K562 (cell line): ENCODE results near the gene SPPL3. TPM values are rescaled to one million over a fixed set of nuclear protein-coding genes. Genes with fewer than 3 reads are reported as not detected.

Experiments used
- ATAC-seq: fragments of 200-7000 bp; cut with Tn5 transposase; 3 replicates; pipeline ENCODE4 v1.9.1; 2020; ENCODE audit warnings: moderate library complexity
- BruUV-seq: library from RNA; stranded (reverse); fragments of 400-500 nt; replicated peaks from 2 replicates; lab custom pipeline; 2021; lab: Mats Ljungman, UMichigan
- CTCF ChIA-PET: fragments of 300-600 bp; formaldehyde crosslinking; extraction: SDS; loops from one replicate; lab custom pipeline; 2021; ENCODE audit warnings: low intra/inter-chr PET ratio; lab: Yijun Ruan, JAX
- POLR2A ChIA-PET: fragments of 300-600, 350-650 bp; sonication (Branson Sonifier 250); formaldehyde crosslinking; extraction: SDS; loops from one replicate; lab custom pipeline; 2021; ENCODE audit warnings: antibody characterized with exemption, inconsistent platforms; lab: Yijun Ruan, JAX
- DNase-seq, 4 experiments: peaks; one replicate each; pipeline versions ENCODE4 v3.0.0 to v3.0.0-alpha.2; 2011 to 2018; ENCODE audit warnings: low spot score in 3 of 4, mixed read lengths in 3 of 4; ENCODE audit errors: extremely low read depth in 1 of 4
- FAIRE-seq: peaks from 2 replicates; lab custom pipeline; 2011; peaks lifted over from hg19 to GRCh38; lab: Jason Lieb, UNC
- H2AFZ ChIP-seq: 2 replicates; pipeline ENCODE4 v1.6.0; 2011; ENCODE audit warnings: low read depth, low read length, control low read depth, inconsistent platforms
- H3K27ac ChIP-seq: fragments of 200-600 bp; 3 replicates; pipeline ENCODE4 v1.8.0; 2011; ENCODE audit warnings: low read depth, mild to moderate bottlenecking, control low read depth, inconsistent platforms, low read length, moderate library complexity, mixed read lengths; ENCODE audit errors: extremely low read depth
- H3K27me3 ChIP-seq, 2 experiments: fragments of 300-600 bp in 1 of 2; 2 replicates in 1 of 2; 3 replicates in 1 of 2; pipeline versions ENCODE4 v1.6.0 to v1.8.0; 2011; ENCODE audit warnings: inconsistent platforms in 2 of 2, low read length in 2 of 2, mild to moderate bottlenecking in 1 of 2, mixed read lengths in 1 of 2, moderate library complexity in 1 of 2; ENCODE audit not compliant: control insufficient read depth in 2 of 2, insufficient read depth in 2 of 2
- H3K36me3 ChIP-seq: fragments of 300-600 bp; 3 replicates; pipeline ENCODE4 v1.8.0; 2011; ENCODE audit warnings: mild to moderate bottlenecking, low read length, inconsistent platforms; ENCODE audit not compliant: control insufficient read depth, insufficient read depth
- H3K4me1 ChIP-seq, 2 experiments: fragments of 200-600 bp in 1 of 2; replicated peaks in 1 of 2; 2 replicates in 1 of 2; 3 replicates in 1 of 2; pipeline versions ENCODE4 v1.5.1 to v1.8.0; 2011; ENCODE audit warnings: inconsistent platforms in 2 of 2, low read length in 2 of 2, mild to moderate bottlenecking in 1 of 2, mixed read lengths in 1 of 2, moderate library complexity in 1 of 2; ENCODE audit not compliant: control insufficient read depth in 2 of 2, insufficient read depth in 2 of 2
- H3K4me2 ChIP-seq: 2 replicates; pipeline ENCODE4 v1.6.1; 2011; ENCODE audit warnings: low read length, control low read depth, inconsistent platforms, mixed read lengths; ENCODE audit not compliant: insufficient read depth
- H3K4me3 ChIP-seq: fragments of 200-600 bp; sonication (generic), shearing (Covaris generic); 2 replicates; pipeline ENCODE4 v1.5.1; 2016; ENCODE audit warnings: control low read depth, inconsistent platforms
- H3K79me2 ChIP-seq: fragments of 200-600 bp; 3 replicates; pipeline ENCODE4 v1.8.0; 2011; ENCODE audit warnings: low read length, inconsistent platforms; ENCODE audit not compliant: control insufficient read depth, insufficient read depth
- H3K9ac ChIP-seq, 2 experiments: 2 replicates each; pipeline versions ENCODE4 v1.6.0 to v1.6.1; 2011; ENCODE audit warnings: low read depth in 2 of 2, low read length in 2 of 2, control low read depth in 1 of 2, inconsistent platforms in 1 of 2, mild to moderate bottlenecking in 1 of 2, mixed read lengths in 1 of 2; ENCODE audit not compliant: insufficient read depth in 1 of 2
- H3K9me1 ChIP-seq: one replicate; pipeline ENCODE4 v1.6.0; 2011; ENCODE audit warnings: inconsistent platforms, mild to moderate bottlenecking, low read length, moderate library complexity; ENCODE audit not compliant: control insufficient read depth, insufficient read depth
- H3K9me3 ChIP-seq: replicated peaks from 2 replicates; pipeline ENCODE4 v1.5.1; 2011; ENCODE audit warnings: low read depth, low read length, inconsistent platforms; ENCODE audit not compliant: control insufficient read depth, insufficient read depth
- H4K20me1 ChIP-seq: replicated peaks from 2 replicates; pipeline ENCODE4 v1.6.1; 2011; ENCODE audit warnings: low read length, inconsistent platforms, mixed read lengths; ENCODE audit not compliant: control insufficient read depth, insufficient read depth
- LCOR ChIP-seq: sonication (generic); formaldehyde crosslinking; IDR thresholded peaks from 2 replicates; pipeline ENCODE4 v1.8.0; 2022; ENCODE audit warnings: mild to moderate bottlenecking, missing genetic modification reagents
- ZBTB40 ChIP-seq, 2 experiments: fragments of 450-650 bp in 1 of 2; sonication (generic) in 1 of 2; formaldehyde crosslinking in 1 of 2; IDR thresholded peaks; 2 replicates each; pipeline versions ENCODE4 v1.7.1 to v1.9.0; 2016 to 2022; ENCODE audit warnings: inconsistent platforms in 1 of 2, mild to moderate bottlenecking in 1 of 2, missing genetic modification reagents in 1 of 2
- whole genome bisulfite sequencing: fragments of 100-300 bp; shearing (Covaris generic); methylation state at CpG from one replicate; pipeline ENCODE4 v1.1.6; 2016; ENCODE audit warnings: low coverage, mixed read lengths; ENCODE audit not compliant: insufficient coverage; ENCODE audit errors: missing lambda C conversion rate; 5-methylcytosine and 5-hydroxymethylcytosine counted together
- in situ Hi-C: fragments of 300-500 bp; cut with MboI; formaldehyde crosslinking; loops from 4 replicates; pipeline ENCODE4 v1.15.0; 2018; ENCODE audit warnings: inconsistent platforms, mixed read lengths
- intact Hi-C: fragments of 100-400 bp; cut with micrococcal nuclease; formaldehyde crosslinking; loops from 2 replicates; pipeline ENCODE4 v1.14.2; 2022
- polyA plus RNA-seq, 8 experiments: library from polyadenylated mRNA; depleted of rRNA in 4 of 8; stranded (reverse) in 5 of 8; unstranded in 3 of 8; fragments of >200 nt; fragmentation: Nextera tagmentation in 2 of 8; fragmentation: Illumina TruSeq in 1 of 8; extraction: Ambion mirVana in 2 of 8; extraction: Trizol in 1 of 8; gene quantifications; 2 replicates each; pipeline versions ENCODE4 v1.2.1 to v1.2.3, GENCODE V29; 2011 to 2014; ENCODE audit warnings: inconsistent platforms in 1 of 8, missing spikeins in 1 of 8
- total RNA-seq, 7 experiments: library from RNA; depleted of rRNA in 6 of 7; stranded (reverse); fragments of >200 nt in 6 of 7; fragmentation: Illumina TruSeq in 2 of 7; extraction: Trizol in 2 of 7; gene quantifications; 2 replicates each; pipeline versions ENCODE4 v1.2.1 to v1.2.3, GENCODE V29; 2011 to 2021; ENCODE audit warnings: low replicate concordance in 1 of 7

The SPPL3 gene
- total and polyA plus RNA-seq, 9 of the 15 experiments (the other 6 are each of a cell fraction or from before 2014, with no cell fraction given): 2.9 to 32.1 (median 7.1) TPM

DNA sequence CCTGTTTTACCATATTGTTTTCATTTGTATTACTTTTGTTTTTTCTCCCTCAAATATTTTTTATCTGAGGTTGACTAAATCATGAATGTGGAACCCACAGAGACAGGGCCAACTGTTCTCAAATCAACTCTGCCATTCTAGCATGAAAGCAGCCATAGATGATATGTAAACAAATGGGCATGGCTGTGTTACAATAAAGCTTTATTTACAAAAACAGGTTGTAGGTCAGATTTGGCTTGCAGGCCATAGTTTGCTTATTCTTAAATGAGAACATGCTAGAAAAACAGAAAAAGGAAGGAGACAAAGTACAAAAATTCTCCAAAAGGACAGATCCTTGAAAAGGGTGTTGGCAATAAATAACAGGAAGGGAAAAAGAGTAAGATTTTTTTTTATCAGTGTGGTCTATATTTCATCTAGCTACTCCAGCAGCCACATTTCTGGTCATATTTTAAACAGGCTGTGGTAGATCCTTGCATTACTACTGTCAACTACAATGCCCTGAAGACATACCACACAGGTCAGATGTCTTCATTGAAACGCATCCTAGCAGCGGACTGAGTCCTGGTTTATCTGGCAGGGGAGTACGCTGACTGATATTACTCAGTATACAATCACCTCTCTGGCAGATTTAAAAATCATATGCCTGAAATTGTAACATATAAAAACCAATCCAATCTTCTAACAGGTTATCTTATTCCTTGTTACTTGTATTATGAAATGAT is 42.9 kb downstream of the SPPL3 start:
- H3K79me2 ChIP-seq: peaks cover 13% of the 10 kb centered on the region
- intact Hi-C loops (no loop called here), in situ Hi-C loops (no loop called here)
- no peak for FAIRE-seq
- no TSS peak for BruUV-seq
- no peaks in the 10 kb centered on the region for H3K9me3 ChIP-seq
- H3K27me3 ChIP-seq: no peaks in the 10 kb centered on the region
- no peak overlapping the region for H2AFZ ChIP-seq
- CTCF ChIA-PET: no interaction called here
- no peaks in the 10 kb centered on the region for H4K20me1 ChIP-seq
- peaks cover 0 to 6% of the 10 kb centered on the region in 2 experiments; a peak in 2 of 5 replicates for H3K4me1 ChIP-seq
- POLR2A ChIA-PET: no interaction called here
- H3K27ac ChIP-seq: no peak overlapping the region
- H3K9ac ChIP-seq: no peak overlapping the region
- H3K4me2 ChIP-seq: no peak overlapping the region
- H3K4me3 ChIP-seq: no peak overlapping the region
- ATAC-seq: no peak
- no peaks in the 10 kb centered on the region for H3K9me1 ChIP-seq
- H3K36me3 ChIP-seq: no peaks in the 10 kb centered on the region
- TF ChIP-seq LCOR (CRISPR knock-in tag) (no peak), ZBTB40 (IDR thresholded peaks at IDR 0.05) (peak; percentile 93), ZBTB40 (CRISPR knock-in tag; IDR thresholded peaks at IDR 0.05) (peak; percentile 39; the same call in 1 of the 2 replicates)
- no peak for DNase-seq
- WGBS: 56% methylated on average over 3 of the region's 3 CpGs
